Chondrocyte (in vitro differentiated cells): ENCODE data around the gene NFIC. TPM values are rescaled to one million over a fixed set of nuclear protein-coding genes. Genes with fewer than 3 reads are reported as not detected.
A peak's percentile ranks its signal among the peaks of the same experiment; 100 is the strongest.

ENCODE experiments used
- DNase-seq: peaks from one replicate; pipeline ENCODE4 v3.0.0; 2021; ENCODE audit warnings: mixed read lengths, low spot score
- H3K27ac Mint-ChIP-seq: one replicate; pipeline ENCODE4 v1.8.0; 2021; ENCODE audit warnings: mild to moderate bottlenecking, moderate library complexity, mixed read lengths; ENCODE audit not compliant: unreplicated experiment
- H3K27me3 Mint-ChIP-seq: 2 replicates; pipeline ENCODE4 v1.8.0; 2021; ENCODE audit warnings: low read depth, mixed read lengths
- H3K36me3 Mint-ChIP-seq: 2 replicates; pipeline ENCODE4 v1.8.0; 2021; ENCODE audit warnings: low read depth, mixed read lengths
- H3K4me1 Mint-ChIP-seq: 2 replicates; pipeline ENCODE4 v1.8.0; 2021; ENCODE audit warnings: low read depth, mild to moderate bottlenecking, mixed read lengths
- H3K4me3 Mint-ChIP-seq: one replicate; pipeline ENCODE4 v1.8.0; 2021; ENCODE audit warnings: mild to moderate bottlenecking, moderate library complexity, mixed read lengths; ENCODE audit not compliant: unreplicated experiment
- H3K9me3 Mint-ChIP-seq: 2 replicates; pipeline ENCODE4 v1.8.0; 2021; ENCODE audit warnings: low read depth, mixed read lengths
- total RNA-seq: library from RNA; stranded (reverse); gene quantifications from 3 replicates; pipeline ENCODE4 v1.2.1, GENCODE V29; 2021
- TF ChIP-seq, protein P1 (sequence below): fragments of 200-600 bp; sonication (generic); IDR thresholded peaks from 2 replicates; pipeline ENCODE4 v1.5.0; 2021; ENCODE audit warnings: antibody characterized with exemption, mild to moderate bottlenecking, moderate library complexity

NFIC gene
- total RNA-seq, 1 donor from 2014 or later: 81.5 TPM

DNA sequence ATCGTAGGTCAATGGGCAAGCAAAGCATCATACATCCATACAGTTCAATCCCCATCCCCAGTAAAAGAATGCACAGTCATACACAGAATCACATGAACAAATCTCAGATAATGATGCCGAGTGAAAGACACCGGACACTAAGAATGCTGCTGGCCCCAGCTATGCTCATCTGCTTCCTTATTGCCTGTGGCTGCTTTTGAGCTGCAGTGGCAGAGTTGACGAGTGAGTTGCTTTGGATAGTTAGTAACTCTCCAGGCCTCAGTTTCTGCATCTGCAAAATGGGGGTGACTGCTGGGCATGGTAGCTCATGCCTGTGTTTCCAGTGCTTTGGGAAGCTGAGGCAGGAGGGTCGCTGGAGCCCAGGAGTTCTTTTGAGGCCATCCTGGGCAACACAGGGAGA, 12.9 kb upstream of the NFIC start:
- H3K27me3 Mint-ChIP-seq: no peaks in the 10 kb centered on the region
- peaks cover 3% of the 10 kb centered on the region for H3K9me3 Mint-ChIP-seq
- H3K4me1 Mint-ChIP-seq: peaks cover 9% of the 10 kb centered on the region
- H3K36me3 Mint-ChIP-seq: peaks cover 1% of the 10 kb centered on the region
- H3K27ac Mint-ChIP-seq: no peak overlapping the region
- no peak overlapping the region for H3K4me3 Mint-ChIP-seq
- TF ChIP-seq, protein P1, sequence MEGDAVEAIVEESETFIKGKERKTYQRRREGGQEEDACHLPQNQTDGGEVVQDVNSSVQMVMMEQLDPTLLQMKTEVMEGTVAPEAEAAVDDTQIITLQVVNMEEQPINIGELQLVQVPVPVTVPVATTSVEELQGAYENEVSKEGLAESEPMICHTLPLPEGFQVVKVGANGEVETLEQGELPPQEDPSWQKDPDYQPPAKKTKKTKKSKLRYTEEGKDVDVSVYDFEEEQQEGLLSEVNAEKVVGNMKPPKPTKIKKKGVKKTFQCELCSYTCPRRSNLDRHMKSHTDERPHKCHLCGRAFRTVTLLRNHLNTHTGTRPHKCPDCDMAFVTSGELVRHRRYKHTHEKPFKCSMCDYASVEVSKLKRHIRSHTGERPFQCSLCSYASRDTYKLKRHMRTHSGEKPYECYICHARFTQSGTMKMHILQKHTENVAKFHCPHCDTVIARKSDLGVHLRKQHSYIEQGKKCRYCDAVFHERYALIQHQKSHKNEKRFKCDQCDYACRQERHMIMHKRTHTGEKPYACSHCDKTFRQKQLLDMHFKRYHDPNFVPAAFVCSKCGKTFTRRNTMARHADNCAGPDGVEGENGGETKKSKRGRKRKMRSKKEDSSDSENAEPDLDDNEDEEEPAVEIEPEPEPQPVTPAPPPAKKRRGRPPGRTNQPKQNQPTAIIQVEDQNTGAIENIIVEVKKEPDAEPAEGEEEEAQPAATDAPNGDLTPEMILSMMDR: no peak
- DNase-seq: no peak

GRCh38 chr19:3356805-3357204, 9.6 kb upstream of the NFIC start:
- TF ChIP-seq, protein P1: no peak
- no peak for DNase-seq
- peaks cover 1% of the 10 kb centered on the region for H3K36me3 Mint-ChIP-seq
- H3K4me3 Mint-ChIP-seq: no peak overlapping the region
- no peaks in the 10 kb centered on the region for H3K27me3 Mint-ChIP-seq
- H3K9me3 Mint-ChIP-seq: peaks cover 3% of the 10 kb centered on the region
- no peak overlapping the region for H3K27ac Mint-ChIP-seq
- peaks cover 19% of the 10 kb centered on the region for H3K4me1 Mint-ChIP-seq

GRCh38 chr19:3357271-3357991, 9.0 kb upstream of the NFIC start:
- peaks cover 3% of the 10 kb centered on the region for H3K9me3 Mint-ChIP-seq
- no peak overlapping the region for H3K27ac Mint-ChIP-seq
- peaks cover 26% of the 10 kb centered on the region for H3K4me1 Mint-ChIP-seq
- TF ChIP-seq, protein P1: no peak
- no peaks in the 10 kb centered on the region for H3K27me3 Mint-ChIP-seq
- H3K36me3 Mint-ChIP-seq: peaks cover 1% of the 10 kb centered on the region
- DNase-seq: no peak
- H3K4me3 Mint-ChIP-seq: no peak overlapping the region

- H3K27ac Mint-ChIP-seq: no peak overlapping the region
- peaks cover 28% of the 10 kb centered on the region for H3K4me1 Mint-ChIP-seq
- DNase-seq: no peak
- H3K4me3 Mint-ChIP-seq: peak overlapping the region; percentile 55
- peaks cover 3% of the 10 kb centered on the region for H3K9me3 Mint-ChIP-seq
- peaks cover 1% of the 10 kb centered on the region for H3K36me3 Mint-ChIP-seq
- H3K27me3 Mint-ChIP-seq: no peaks in the 10 kb centered on the region
- TF ChIP-seq, protein P1: no peak
These were observed 8.2 kb upstream of the NFIC start for GRCh38 chr19:3357992-3358688.

DNA sequence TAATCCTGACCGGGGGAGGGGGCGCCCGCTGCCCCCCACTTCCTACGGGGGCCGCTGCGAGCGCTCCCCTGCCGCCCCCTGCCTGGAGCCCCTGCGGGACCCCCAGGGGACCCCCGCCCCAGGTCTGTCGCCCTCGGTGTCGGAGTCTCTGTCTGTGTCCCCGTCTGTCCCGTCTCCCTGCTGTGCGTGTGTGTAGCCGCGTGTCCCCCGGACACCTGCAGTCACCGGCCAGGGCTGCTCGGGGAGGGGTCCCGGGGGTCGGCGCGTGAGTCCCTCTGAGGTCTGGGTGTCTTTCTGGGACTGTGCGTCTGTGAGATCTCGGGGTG, 7.7 kb upstream of the NFIC start:
- Mint-ChIP-seq H3K4me1 (peaks cover 28% of the 10 kb centered on the region), H3K9me3 (peaks cover 3% of the 10 kb centered on the region), H3K4me3 (peak overlapping the region; percentile 80), H3K36me3 (peaks cover 1% of the 10 kb centered on the region), H3K27ac (peak overlapping the region; percentile 27), H3K27me3 (no peaks in the 10 kb centered on the region)
- DNase-seq: no peak
- TF ChIP-seq, protein P1: no peak
